ENCODE data around the gene SMIM31. TPM values are rescaled to one million over a fixed set of nuclear protein-coding genes. Genes with fewer than 3 reads are reported as not detected.

Gene SMIM31
- total RNA-seq, 1 donor from 2014 or later, result not detected

DNA sequence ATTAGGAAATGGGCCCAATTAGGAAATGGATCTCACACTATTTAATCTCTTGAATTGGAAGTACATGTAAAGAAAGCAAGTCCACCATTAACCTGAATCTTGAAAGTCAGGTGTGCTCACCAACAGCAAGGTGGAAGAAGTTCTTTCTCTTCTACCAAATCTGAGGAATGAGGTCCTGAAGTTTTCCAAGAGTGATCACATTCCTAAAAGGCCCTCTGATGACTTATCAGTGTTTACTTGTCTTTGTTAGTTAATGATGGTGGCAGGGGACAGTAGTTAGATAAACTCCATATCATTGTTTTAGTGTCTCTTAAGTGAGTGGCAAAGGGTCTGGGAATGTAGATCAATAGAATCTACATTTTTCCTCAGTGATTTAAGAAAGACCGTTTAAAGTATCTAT is 61.8 kb downstream of the SMIM31 start:
- no peaks in the 10 kb centered on the region for H3K4me1 ChIP-seq
- no peak overlapping the region for H3K4me3 ChIP-seq
- H3K9me3 ChIP-seq (replicated peaks), result no peaks in the 10 kb centered on the region
- DNase-seq, result no peak
- H3K27me3 ChIP-seq (ENCODE audit: low read depth), result no peaks in the 10 kb centered on the region
- TF ChIP-seq, protein P1, sequence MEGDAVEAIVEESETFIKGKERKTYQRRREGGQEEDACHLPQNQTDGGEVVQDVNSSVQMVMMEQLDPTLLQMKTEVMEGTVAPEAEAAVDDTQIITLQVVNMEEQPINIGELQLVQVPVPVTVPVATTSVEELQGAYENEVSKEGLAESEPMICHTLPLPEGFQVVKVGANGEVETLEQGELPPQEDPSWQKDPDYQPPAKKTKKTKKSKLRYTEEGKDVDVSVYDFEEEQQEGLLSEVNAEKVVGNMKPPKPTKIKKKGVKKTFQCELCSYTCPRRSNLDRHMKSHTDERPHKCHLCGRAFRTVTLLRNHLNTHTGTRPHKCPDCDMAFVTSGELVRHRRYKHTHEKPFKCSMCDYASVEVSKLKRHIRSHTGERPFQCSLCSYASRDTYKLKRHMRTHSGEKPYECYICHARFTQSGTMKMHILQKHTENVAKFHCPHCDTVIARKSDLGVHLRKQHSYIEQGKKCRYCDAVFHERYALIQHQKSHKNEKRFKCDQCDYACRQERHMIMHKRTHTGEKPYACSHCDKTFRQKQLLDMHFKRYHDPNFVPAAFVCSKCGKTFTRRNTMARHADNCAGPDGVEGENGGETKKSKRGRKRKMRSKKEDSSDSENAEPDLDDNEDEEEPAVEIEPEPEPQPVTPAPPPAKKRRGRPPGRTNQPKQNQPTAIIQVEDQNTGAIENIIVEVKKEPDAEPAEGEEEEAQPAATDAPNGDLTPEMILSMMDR (IDR thresholded peaks at IDR 0.05; ENCODE audit: borderline replicate concordance), result no peak
- no peaks in the 10 kb centered on the region for H3K36me3 ChIP-seq
- H3K27ac ChIP-seq (replicated peaks), result no peak overlapping the region
- intact Hi-C loops (cut with micrococcal nuclease), result no loop called here

- TF ChIP-seq, protein P1 (IDR thresholded peaks at IDR 0.05; ENCODE audit: borderline replicate concordance), result no peak
- DNase-seq, result no peak
- H3K36me3 ChIP-seq, result no peaks in the 10 kb centered on the region
- no peak overlapping the region for H3K27ac ChIP-seq (replicated peaks)
- H3K4me3 ChIP-seq, result no peak overlapping the region
- H3K27me3 ChIP-seq (ENCODE audit: low read depth), result no peaks in the 10 kb centered on the region
- intact Hi-C loops (cut with micrococcal nuclease), result no loop called here
- H3K4me1 ChIP-seq, result no peaks in the 10 kb centered on the region
- no peaks in the 10 kb centered on the region for H3K9me3 ChIP-seq (replicated peaks)
Measured at GRCh38 chr4:164819366-164819765, 65.4 kb downstream of the SMIM31 start.

DNA sequence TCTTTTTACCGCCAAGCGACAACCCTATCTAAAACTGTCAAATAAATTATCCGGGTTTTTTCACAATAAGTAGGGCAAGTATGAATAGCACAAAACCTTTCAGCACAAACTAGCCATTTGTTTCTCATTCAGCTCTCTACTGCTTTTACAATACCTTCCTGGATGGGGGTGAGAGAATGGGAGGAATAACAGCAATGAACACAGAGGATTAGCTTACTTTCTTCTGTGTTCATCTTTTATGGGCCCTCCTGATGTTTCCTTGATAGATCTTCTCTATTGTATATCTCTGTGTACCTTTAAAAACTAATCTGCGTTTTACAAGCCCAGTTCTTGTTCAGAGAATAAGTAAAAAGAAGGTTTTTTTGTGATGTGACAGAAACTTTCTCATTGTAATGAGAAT is 67.8 kb downstream of the SMIM31 start:
- H3K27ac ChIP-seq (replicated peaks), result no peak overlapping the region
- H3K36me3 ChIP-seq, result no peaks in the 10 kb centered on the region
- TF ChIP-seq, protein P1 (IDR thresholded peaks at IDR 0.05; ENCODE audit: borderline replicate concordance), result no peak
- no peaks in the 10 kb centered on the region for H3K4me1 ChIP-seq
- H3K4me3 ChIP-seq, result no peak overlapping the region
- H3K9me3 ChIP-seq (replicated peaks), result no peaks in the 10 kb centered on the region
- intact Hi-C loops (cut with micrococcal nuclease), result no loop called here
- DNase-seq, result no peak
- no peaks in the 10 kb centered on the region for H3K27me3 ChIP-seq (ENCODE audit: low read depth)

DNA sequence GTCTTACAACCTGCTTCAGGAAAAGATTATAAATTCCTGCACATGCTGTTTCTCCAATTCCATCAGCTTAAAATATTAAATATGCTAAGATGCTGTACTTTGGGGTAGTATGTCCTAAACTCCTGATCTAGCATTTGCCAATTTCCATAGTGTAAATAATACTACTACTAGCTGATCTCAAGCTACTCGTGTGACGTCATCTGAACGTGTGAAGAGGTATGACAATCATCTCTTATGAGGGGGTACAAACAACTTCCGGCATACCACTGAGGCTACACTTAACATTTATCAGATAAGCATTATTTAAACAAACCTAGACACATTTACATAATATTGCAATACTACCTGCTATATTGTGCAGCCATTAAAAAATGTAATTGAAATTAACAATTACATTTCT is 70.7 kb downstream of the SMIM31 start:
- intact Hi-C loops (cut with micrococcal nuclease), result no loop called here
- H3K4me3 ChIP-seq, result no peak overlapping the region

DNA sequence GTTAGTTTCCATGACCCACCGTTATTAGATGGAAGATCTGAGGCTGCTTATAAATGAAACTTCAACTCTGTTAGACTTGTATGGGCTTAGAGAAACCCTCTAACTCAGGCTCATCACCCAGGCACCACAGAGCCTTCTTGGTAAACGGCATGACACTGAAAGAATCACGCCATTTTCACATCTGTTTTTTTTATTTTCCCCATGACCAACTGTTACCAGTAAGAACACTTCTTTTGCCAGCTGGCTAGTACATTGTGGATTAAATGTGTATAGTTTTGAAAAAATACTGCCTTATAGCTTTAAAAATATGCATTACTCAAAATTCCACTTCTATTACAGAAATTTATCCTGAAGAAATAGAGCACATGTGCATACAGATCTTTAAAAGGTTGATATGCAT is 75.0 kb downstream of the SMIM31 start:
- Histone ChIP-seq H3K36me3 (no peaks in the 10 kb centered on the region), H3K27ac (replicated peaks) (no peak overlapping the region), H3K4me1 (no peaks in the 10 kb centered on the region), H3K27me3 (ENCODE audit: low read depth) (no peaks in the 10 kb centered on the region), H3K4me3 (no peak overlapping the region), H3K9me3 (replicated peaks) (no peaks in the 10 kb centered on the region)
- TF ChIP-seq, protein P1 (IDR thresholded peaks at IDR 0.05; ENCODE audit: borderline replicate concordance), result no peak
- DNase-seq, result no peak
- intact Hi-C loops (cut with micrococcal nuclease), result no loop called here

More for the DNA sequence above, 70.7 kb downstream of the SMIM31 start:
- TF ChIP-seq, protein P1 (IDR thresholded peaks at IDR 0.05; ENCODE audit: borderline replicate concordance), result no peak
- no peak overlapping the region for H3K27ac ChIP-seq (replicated peaks)
- no peaks in the 10 kb centered on the region for H3K36me3 ChIP-seq
- no peaks in the 10 kb centered on the region for H3K9me3 ChIP-seq (replicated peaks)
- DNase-seq, result no peak
- H3K27me3 ChIP-seq (ENCODE audit: low read depth), result no peaks in the 10 kb centered on the region
- H3K4me1 ChIP-seq, result no peaks in the 10 kb centered on the region

- H3K4me1 ChIP-seq, result no peaks in the 10 kb centered on the region
- no peaks in the 10 kb centered on the region for H3K27me3 ChIP-seq (ENCODE audit: low read depth)
- TF ChIP-seq, protein P1 (IDR thresholded peaks at IDR 0.05; ENCODE audit: borderline replicate concordance), result no peak
- no peak overlapping the region for H3K4me3 ChIP-seq
- H3K36me3 ChIP-seq, result no peaks in the 10 kb centered on the region
- H3K9me3 ChIP-seq (replicated peaks), result no peaks in the 10 kb centered on the region
- no peak for DNase-seq
- no peak overlapping the region for H3K27ac ChIP-seq (replicated peaks)
- intact Hi-C loops (cut with micrococcal nuclease), result no loop called here
Measured at GRCh38 chr4:164846566-164846965, 92.6 kb downstream of the SMIM31 start.
